Stimulated activated CD4-positive, alpha-beta T cell treated with anti-CD3 and anti-CD28 coated beads, TNF-alpha, amount 100 ng/mL, for 4 hours (primary cell): ENCODE measurements around the gene BLM.
"Not testable (repeated sequence)": the region's sequence is repeated elsewhere in the genome, so short reads cannot be mapped to it uniquely, and the experiment has no call there.

Experiments used
- DNase-seq, 3 experiments: peaks; one replicate each; pipeline ENCODE4 v3.0.0-alpha.2; 2020; ENCODE audit warnings: low read depth in 3 of 3

BLM gene

DNA sequence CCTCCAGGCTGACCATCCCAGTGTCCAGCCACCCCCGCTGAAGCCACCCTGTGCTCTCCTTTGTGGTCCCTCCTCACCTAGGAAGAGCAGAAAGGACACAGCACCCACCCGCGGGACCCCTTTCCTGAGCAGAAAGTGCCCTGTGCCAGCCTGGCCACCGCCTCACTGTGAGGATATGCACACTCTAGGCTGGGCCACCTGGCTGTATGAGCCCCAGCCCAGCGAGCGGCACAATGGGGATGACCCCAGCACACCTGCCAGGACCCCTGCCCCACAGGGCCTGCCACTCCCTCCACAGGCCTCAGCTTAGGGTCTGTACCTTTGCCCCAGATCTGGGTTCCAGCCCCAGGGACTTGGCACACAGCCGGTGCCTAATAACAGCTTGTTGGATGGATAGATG lies 103.3 kb downstream of the BLM start:
- no peak for DNase-seq

DNA sequence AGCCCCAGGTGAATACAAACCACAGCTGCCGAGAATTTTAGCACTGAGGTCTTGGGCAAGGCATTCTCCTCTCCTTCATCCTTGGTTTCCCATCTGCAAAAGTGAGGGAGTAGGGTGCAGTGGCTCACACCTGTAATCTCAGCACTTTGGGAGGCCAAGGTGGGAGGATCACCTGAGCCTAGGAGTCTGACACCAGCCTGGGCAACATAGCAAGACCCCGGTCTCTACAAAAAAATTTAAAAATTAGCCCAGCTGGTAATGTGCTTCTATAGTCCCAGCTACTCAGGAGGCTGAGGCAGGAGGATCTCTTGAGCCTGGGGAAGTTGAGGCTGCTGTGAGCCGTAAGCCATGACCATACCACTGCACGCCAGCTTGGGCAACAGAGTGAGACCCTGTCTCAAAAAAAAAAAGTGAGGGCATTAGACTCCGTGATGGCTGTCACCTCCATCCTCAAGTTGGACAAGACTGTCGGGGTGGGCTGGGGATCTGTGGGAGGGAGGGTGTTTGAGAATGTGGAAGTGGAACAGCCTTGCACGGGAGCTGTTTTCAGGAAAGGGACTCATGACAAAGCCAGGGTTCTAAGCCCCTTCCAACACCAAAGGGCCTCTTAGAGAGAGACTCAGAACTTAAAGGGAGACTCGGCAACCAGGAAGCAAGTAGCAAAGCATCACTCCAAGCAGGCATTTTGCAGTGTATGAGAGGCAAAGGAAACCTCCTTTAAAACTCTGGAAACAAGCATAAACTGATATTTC lies 105.2 kb downstream of the BLM start:
- DNase-seq, result no peak

DNA sequence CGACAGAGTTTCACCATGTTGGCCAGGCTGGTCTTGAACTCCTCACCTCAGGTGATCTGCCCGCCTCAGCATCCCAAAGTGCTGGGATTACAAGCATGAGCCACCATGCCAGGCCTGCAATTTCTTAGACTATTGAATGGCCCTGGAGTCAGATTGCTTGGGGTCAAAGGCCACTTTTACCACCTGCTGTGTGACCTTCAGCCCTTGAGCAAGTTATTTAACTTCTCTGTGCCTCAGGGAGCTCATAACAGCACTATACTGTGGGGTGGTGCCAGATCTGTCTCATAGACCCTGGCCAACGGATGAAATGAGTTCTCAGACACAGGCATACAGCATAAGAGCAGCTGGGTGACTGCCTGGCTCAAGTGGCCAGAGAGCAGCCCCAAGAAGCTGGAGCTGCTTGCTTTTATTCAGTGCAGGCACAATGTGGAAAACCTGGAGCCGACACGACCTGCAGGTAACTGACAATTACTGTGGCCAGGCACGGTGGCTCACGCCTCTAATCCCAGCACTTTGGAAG lies 106.4 kb downstream of the BLM start:
- DNase-seq, result no peak

DNA sequence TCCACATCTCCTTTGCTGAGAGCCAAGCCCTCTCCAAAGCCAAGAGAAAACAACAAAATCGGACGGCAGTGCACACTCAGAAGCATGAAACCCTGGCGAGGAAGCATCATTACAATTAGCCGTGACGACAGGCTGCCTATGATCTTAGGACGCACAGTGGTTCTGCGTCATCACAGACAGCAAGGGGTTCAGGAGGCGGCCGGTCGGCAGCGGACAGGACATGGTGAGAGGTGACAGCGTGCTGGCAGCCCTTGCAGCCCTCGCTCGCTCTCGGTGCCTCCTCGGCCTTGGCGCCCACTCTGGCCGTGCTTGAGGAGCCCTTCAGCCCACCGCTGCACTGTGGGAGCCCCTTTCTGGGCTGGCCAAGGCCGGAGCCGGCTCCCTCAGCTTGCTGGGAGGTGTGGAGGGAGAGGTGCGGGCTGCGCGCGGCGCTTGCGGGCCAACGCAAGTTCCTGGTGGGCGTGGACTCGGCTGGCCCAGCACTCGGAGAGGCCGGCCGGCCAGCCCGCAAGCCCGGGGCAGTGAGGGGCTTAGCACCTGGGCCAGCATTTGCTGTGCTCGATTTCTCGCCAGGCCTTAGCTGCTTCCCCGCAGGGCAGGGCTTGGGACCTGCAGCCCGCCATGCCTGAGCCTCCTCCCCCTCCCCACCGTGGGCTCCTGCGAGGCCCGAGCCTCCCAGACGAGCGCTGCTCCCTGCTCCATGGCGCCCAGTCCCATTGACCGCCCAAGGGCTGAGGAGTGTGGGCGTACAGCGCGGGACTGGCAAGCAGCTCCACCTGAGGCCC lies 108.2 kb downstream of the BLM start:
- DNase-seq, result not testable (repeated sequence)

DNA sequence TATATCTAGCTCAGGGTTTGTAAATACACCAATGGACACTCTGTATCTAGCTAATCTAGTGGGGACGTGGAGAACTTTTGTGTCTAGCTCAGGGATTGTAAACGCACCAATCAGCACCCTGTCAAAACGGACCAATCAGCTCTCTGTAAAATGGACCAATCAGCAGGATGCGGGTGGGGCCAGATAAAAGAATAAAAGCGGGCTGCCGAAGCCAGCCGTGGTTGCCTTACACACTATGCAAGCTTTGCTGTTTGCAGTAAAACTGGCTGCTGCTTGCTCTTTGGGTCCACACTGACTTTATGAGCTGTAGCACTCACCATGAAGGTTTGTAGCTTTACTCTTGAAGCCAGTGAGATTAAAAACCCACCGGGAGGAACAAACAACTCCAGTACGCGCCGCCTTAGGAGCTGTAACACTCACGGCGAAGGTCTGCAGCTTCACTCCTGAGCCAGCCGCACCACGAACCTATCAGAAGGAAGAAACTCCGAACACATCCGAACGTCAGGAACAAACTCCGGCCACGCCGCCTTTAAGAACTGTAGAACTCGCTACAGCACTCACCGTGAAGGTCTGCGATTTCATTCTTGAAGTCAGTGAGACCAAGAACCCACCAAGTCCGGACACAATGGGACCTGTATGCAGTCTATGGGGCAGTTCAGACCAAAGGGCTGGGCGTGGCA lies 109.2 kb downstream of the BLM start:
- DNase-seq, result not testable (repeated sequence)

DNA sequence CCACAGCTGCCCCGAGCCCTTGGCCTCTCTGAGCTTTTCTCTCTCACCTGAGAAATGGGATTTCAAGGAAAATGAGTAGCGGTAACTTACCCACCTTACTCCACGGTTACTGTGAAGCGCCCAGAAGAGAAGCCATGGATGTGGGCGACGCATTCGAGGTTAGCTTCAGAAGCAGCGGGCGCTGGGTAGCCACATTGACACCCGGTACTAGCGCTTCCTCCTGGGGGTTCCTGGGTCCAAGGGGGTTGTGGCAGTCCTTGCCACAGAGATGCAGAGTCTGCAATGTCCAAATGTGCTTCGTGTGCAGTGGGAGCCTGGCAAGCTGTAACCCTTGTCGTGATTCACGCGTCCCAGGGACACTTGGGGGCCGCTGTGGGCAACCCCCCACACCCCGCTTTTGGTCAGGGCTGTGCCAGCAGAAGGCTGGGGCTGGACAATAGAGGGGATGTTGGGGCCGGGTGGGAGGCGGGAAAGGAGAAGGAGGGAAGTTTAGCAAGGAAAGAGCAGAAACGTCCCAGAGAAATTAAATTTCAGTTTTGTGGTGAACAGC lies 109.8 kb downstream of the BLM start:
- DNase-seq, result no peak

DNA sequence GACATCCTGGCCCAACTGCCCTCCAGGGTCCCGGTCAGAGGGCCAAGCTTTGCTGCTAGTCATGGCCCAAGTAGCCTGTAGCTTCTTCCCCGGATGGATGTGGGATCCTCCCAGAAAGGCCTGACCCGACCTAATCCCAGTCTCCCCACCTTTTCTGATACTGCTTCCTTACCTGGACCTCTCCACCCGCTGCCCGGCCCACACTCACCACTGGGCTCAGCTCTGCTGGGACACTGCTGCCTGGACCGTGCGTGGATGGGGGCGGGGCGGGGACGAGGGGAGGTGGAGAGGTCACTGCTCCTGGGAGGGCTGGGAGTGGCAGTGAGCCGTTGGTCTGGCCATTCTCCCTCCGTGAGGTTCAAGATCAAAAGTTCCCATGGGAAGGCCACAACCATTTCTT lies 111.0 kb downstream of the BLM start:
- DNase-seq, result no peak

DNA sequence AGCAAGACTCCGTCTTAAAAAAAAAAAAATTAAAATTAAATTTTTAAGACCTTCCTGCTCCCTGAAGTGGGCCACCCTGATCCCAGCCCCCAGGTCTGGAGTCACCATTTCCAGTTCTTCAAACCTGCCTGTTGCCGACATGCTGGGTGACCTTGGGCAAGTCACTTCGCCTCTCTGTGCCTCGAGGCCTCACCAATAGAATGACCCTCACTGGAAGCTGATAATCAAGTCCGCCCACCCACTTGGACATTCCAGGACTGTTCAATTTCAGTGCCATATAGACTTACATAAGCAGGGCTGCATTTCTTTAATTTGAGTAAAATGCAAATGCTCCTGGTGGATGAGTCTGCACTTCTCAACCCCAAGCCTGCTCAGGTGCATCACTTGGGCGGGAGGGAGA lies 112.0 kb downstream of the BLM start:
- no peak for DNase-seq

DNA sequence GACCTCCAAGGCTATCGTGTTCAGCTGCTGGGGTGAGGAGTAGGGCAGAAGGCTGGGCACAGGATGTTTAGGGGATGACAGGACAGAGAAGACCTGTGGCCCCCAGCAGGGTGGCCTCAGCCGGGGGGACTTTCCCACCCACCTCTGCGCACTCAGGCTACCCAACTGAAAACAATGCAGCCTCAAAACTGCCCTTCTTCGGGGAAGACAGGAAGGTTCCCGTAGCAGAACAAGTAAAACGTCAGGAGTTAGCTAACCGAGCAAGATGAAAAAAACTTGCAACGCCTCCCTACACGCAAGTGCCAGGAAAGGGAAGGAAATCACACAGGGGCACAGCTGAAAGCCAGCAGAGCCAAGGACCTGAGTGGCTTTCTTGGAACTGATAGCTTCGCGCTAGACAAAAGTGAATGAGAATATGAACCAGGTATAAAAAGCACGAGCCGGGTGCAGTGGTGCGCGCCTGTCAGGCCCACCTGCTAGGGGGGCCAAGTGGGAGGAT lies 112.8 kb downstream of the BLM start:
- DNase-seq, result peak in 1 of 3 experiments; percentile 31

DNA sequence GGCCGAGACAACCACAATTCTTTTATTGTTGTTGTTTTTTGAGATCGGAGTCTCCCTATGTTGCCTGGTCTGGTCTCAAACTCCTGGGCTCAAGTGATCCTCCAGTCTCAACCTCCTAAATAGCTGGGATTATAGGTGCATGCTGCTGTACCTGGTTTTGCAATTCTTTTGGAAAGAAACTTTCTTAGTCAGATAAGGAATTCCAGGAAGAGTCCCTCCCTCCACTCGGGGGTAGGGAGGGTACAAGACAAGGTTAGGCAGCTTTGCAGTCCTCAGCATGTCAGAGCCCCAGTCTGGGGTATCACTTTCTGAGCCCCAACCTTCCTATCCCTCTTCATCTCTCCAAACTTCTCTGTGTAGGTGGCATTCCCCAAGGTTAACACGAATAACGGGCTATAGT lies 117.5 kb downstream of the BLM start:
- no peak for DNase-seq

DNA sequence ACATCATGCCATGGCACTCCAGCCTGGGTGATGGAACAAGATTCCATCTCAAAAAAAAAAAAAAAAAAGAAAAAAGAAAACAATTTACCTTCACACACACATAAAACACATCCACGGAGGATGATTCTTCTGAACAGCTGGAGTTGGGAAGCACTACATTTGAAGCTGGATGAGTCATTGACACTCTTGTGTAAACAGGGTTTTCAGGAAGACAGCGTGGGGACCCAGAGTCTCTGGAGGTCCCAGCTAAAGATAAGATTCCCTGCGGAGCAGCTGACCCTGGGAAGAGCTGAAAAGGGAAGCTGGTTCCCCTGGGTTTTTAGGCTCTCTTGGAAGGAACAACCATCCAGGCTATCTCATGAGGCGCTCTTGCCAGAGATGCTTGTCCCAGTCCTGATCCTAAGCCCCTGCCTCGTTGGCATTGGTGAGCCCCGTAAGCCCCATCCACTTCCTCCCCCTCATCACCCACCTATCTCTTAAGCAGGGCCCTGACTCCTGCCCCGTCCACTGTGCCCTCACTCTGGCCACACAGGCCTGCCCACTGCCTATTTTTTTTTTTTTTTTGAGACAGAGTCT lies 119.2 kb downstream of the BLM start:
- no peak for DNase-seq

DNA sequence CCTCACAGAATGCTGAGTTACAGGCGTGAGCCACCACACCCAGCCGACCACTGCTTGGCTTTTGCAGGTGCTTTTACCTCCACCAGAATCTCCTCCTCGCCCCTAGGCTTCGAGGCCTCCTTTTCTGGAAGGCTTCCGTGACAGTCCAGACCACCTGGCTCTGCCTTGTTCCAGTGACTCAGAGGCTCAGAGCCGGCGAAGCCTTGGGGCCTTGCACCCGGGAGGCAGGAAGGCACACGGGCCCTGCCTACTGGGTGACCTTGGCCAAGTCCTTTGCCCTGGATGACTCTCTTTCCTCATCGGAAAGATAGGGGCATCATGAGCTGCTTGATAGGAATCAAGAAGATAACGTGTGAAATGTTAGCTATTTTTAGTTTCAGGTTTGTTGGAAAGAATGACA lies 119.9 kb downstream of the BLM start:
- no peak for DNase-seq

DNA sequence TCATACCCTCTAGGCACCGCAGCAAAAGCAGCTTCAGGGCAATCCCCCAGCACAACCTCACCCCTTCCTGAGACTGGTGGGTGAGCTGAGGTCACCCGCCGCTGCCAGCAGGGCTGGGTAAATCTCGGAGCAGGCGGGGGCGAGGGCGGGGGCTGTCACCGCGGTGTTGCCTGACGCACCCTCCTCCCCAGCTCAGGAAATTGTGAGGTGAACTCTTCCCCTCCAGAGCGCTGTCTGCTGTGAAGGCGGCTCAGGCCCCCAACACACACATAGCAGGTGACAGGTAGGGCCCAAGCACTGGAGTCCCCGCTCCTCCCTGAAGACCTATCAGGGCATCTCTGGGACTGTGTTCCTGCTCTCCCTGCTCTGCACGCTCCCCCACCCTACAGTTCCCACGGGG lies 121.0 kb downstream of the BLM start:
- DNase-seq, result peak; percentile 67 to 84 (median 82)

DNA sequence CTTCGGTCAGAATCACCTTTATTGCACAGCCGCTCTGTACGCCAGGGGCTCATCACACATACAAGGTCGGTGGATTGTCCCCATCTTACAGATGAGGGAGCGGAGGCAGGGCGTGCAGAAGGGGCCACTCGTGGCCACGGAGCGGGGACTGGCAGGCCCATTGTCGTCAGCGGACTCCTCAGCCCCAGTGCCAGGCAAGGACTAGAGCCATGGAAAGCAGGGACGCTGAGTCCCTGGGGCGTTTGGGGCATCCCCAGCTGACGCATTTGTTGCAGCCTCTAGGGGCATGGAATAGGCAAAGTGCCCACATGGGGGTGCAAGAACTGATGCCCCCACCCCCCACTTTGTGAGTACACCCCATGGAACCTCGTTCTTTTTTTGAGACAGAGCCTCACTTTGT lies 121.4 kb downstream of the BLM start:
- DNase-seq, result no peak

DNA sequence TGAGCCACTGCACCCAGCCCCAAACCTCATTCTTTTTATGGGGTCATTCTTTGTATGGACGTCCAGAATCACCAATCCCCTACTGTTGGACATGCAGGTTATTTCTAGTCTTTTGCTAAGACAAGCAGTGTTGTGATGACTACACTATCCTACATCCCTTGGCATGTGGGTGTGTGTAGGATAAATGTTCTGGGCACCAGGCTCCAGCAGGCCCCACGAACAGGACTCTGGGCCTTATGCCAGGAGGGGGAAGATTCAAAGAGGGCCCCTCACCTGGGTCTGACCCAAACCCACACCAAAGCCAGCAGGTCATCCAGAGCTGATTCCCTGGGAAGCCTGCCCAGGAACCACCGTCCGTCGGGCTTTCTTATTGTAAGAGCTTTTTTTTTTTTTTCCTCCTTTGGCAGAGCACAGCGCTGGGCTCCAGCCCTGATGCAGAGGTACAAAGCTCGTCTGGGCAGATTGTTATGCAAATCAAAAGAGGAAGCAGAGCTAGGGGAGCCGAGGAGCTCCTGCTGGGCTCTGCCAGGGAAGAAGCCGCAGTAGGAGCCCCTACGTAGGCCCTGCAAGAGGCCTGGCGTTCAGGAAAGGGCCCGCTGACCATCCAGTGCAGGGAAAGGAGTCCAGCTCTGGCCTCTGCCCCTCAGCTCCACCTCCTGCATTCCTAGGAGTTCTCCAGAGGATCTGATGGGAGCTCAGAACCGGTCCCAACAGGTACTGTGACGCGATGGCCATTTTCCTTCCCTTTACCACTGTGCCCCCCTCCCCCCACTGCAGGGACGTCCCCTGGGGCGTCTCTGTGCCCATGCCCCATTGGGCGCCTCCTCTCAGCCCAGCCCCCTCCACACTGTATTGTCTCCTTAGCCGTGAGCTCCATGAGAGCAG lies 122.3 kb downstream of the BLM start:
- DNase-seq, result no peak

DNA sequence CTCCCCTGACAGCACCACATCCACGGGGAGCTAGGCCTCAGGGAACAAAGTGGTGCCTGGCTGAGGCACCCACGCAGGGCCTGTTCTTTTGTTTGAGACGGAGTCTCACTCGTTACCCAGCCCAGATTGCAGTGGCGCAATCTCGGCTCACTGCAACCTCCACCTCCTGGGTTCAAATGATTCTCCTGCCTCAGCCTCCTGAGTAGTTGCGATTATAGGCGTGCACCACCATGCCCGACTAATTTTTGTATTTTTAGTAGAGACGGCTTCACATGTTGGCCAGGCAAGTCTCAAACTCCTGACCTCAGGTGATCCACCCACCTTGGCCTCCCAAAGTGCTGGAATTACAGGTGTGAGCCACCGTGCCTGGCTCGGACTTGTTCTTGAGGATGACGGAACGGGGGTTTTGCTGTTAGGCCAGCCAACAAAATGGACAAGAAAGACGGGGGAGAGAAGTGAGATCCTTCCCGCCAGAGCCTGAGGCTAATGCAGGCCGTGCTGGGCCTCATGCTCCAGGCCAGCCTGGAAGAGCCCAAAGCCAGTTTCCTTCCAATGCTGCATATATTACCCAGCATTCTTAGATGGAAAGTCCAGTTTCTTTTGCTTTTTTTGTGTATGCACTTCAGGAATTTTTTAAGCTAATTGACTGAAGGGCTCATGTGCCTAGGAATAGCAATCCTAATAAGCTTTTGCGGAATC lies 123.2 kb downstream of the BLM start:
- DNase-seq, result no peak

DNA sequence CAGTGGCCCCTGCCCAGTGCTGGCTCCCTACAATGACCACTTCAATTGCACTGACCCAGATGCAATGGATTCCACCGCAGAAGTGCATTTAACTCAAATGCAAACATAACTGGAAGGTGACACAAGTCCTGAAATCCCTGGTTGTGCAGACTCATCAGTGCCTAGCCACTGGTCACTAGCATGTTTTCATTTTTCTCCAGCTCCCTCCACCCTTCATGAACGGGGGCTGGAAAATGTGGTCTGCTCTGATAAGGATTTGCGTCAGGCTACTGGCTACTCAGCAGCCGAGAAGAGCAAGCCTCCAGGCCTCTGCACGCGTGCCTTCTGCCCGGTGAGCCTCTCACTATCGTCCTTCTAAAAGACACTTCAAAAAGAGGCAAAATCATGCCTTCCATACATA lies 123.8 kb downstream of the BLM start:
- no peak for DNase-seq

DNA sequence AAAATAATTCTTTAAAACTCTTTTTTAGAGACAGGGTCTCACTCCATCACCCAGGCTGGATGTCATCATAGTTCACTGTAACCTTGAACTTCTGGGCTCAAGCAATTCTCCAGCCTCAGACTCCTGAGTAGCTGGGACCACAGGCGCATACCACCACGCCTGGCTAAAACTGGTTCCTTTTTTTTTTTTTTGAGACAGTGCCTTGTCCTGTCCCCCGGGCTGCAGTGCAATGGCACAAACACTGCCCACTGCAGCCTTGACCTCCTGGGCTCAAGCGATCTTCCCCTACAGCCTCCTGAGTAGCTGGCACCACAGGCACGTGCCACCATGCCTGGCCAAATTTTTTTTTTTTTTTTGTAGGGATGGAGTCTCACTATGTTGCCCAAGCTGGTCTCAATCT lies 127.5 kb downstream of the BLM start:
- no peak for DNase-seq

DNA sequence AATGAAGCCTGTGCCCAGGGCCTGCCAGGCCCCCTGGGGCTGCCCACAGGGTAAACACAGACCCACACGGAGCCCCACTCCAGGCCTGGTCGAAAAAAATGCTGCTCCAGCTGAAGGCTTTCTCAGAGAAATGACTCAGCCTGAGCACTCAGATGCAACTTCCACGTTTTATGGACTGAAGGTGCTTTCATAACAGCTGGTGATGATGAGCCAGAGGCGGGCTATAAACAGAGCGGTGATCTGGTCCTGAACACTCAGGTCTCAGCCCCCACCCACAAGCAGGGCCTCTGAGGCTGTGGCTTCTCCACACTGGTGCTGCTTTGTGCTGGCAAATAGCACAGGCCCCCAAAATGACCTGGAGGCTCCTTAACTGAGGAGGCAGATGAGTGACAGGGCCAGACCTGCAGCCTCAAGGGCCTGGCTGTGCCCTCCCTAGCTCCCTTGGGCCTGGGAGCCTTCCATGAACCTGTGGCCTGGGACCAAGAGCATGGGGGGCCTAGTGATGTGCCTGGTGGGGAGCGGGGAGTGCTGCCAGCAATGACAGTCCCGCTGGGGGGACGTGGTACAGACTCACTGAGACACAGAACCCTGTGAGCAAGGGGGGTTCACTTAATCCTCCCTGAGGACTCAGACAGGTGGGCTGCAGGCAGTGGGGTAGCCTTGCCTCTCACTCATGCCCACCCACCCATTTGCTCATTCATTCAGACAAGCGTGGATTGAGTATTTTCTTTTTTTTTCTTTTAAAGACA lies 128.2 kb downstream of the BLM start:
- no peak for DNase-seq
